ENCODE results near the gene MFRP.

Gene MFRP

DNA sequence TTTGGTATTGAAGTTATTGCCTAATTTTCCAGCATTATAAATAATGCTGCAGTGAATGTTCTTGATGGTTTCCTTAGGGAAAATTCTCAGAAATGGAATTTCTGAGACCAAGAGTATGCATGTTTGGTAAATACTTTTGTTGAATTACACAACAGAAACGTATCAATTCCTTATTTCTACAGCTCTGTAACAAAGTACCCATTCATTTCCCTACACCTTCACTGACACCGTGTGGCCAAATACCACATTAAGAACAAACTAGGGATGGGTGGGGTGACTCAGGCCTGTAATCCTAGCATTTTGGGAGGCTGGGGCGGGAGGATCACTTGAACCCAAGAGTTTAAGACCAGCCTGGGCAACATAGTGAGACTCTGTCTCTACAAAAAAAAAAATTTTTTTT lies 51.3 kb downstream of the MFRP start:
- DNase-seq (ENCODE audit: low read depth) = no peak

DNA sequence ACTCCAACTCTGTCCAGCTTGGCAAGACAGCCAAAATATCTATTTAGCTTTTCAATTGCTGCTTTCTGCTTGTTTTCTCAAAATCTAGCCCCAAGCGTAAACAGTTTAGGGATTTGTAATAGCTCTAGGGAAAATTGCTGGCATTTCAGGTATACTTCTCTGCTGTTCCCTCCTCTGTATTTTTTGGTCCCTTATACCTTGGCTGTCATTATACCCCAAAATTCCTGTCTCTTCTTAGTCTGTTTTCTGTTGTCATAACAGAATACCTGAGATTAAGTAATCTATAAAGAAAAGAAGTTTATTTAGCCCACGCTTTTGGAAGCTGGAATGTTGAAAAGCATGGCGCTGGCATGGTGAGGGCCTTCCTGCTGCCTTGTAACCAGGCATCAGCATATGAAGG lies 53.0 kb downstream of the MFRP start:
- DNase-seq (ENCODE audit: low read depth) = no peak

DNA sequence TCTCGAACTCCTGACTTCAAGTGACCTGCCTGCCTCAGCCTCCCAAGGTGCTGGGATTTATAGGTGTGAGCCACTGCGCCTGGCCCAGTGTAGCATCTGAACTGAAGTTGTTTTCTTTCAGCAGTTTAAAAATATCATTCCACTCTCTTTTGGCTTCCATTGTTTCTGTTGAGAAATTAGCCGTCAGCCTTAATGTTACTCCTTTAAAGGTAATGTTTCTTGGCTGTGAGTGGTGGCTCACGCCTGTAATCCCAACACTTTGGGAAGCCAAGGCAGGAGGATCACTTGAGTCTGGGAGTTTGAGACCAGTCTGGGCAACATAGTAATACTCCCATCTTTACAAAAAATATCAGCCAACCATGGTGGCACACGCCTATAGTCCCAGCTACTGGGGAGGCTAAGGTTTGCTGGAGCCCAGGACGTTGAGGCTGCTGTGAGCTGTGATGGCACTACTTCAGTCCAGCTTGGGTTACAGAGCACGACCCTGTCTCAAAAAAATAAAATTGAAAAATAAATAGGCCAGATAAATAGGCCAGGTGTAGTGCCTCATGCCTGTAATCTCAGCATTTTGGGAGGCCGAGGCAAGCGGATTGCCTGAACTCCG lies 55.5 kb downstream of the MFRP start:
- DNase-seq (ENCODE audit: low read depth) = no peak
